Limb (tissue), 2 donors: ENCODE data around the gene CORO2A.

Source experiments
- DNase-seq, 2 donors: peaks; one replicate each; pipeline ENCODE4 v3.0.0-alpha.2; 2016; ENCODE audit errors: extremely low spot score in 2 of 2

Gene CORO2A

GRCh38 chr9:98219794-98220370, 27.4 kb upstream of the CORO2A start:
- DNase-seq, result no peak

- no peak for DNase-seq
These were observed 26.9 kb upstream of the CORO2A start for GRCh38 chr9:98219364-98219716.

GRCh38 chr9:98218562-98219363, 26.3 kb upstream of the CORO2A start:
- no peak for DNase-seq

- no peak for DNase-seq
These were observed 24.8 kb upstream of the CORO2A start for GRCh38 chr9:98217255-98217654.

GRCh38 chr9:98216391-98216790, 24.0 kb upstream of the CORO2A start:
- DNase-seq, result no peak

- no peak for DNase-seq
These were observed 23.4 kb upstream of the CORO2A start for GRCh38 chr9:98215821-98216220.

GRCh38 chr9:98215271-98215670, 22.8 kb upstream of the CORO2A start:
- no peak for DNase-seq

- no peak for DNase-seq
These were observed 22.4 kb upstream of the CORO2A start for GRCh38 chr9:98214811-98215210.

GRCh38 chr9:98211260-98211659, 18.8 kb upstream of the CORO2A start:
- DNase-seq, result no peak

- DNase-seq, result no peak
These were observed 18.0 kb upstream of the CORO2A start for GRCh38 chr9:98210435-98210834.

- no peak for DNase-seq
These were observed 17.1 kb upstream of the CORO2A start for GRCh38 chr9:98209530-98209929.

- DNase-seq, result no peak
These were observed 16.2 kb upstream of the CORO2A start for GRCh38 chr9:98208635-98209034.

- no peak for DNase-seq
These were observed 15.2 kb upstream of the CORO2A start for GRCh38 chr9:98207606-98208005.

- no peak for DNase-seq
These were observed 14.3 kb upstream of the CORO2A start for GRCh38 chr9:98206754-98207153.

- DNase-seq, result no peak
These were observed 12.3 kb upstream of the CORO2A start for GRCh38 chr9:98204692-98205091.

- no peak for DNase-seq
These were observed 10.7 kb upstream of the CORO2A start for GRCh38 chr9:98203153-98203552.

- no peak for DNase-seq
These were observed 9.8 kb upstream of the CORO2A start for GRCh38 chr9:98202252-98202651.

GRCh38 chr9:98201749-98202148, 9.3 kb upstream of the CORO2A start:
- no peak for DNase-seq

- DNase-seq, result no peak
These were observed 8.7 kb upstream of the CORO2A start for GRCh38 chr9:98201102-98201501.

GRCh38 chr9:98199388-98200033, 7.1 kb upstream of the CORO2A start:
- no peak for DNase-seq

- DNase-seq, result no peak
These were observed 3.2 kb upstream of the CORO2A start for GRCh38 chr9:98195671-98196070.

GRCh38 chr9:98193336-98193944, 1.0 kb upstream of the CORO2A start:
- no peak for DNase-seq
